ENCODE results near the gene STAMBPL1.

Gene STAMBPL1

GRCh38 chr10:88898727-88899126 lies 18.7 kb downstream of the STAMBPL1 start:
- no peak for DNase-seq (ENCODE audit: low read depth)
- H3K4me3 ChIP-seq (ENCODE audit: low read depth, low read length), result no peak overlapping the region
- no peak for TF ChIP-seq CTCF (IDR thresholded peaks at IDR 0.05; ENCODE audit: control insufficient read depth, extremely low read depth, insufficient read depth)

GRCh38 chr10:88899886-88900285 lies 19.8 kb downstream of the STAMBPL1 start:
- no peak overlapping the region for H3K4me3 ChIP-seq (ENCODE audit: low read depth, low read length)
- DNase-seq (ENCODE audit: low read depth), result no peak
- TF ChIP-seq CTCF (IDR thresholded peaks at IDR 0.05; ENCODE audit: control insufficient read depth, extremely low read depth, insufficient read depth), result no peak

GRCh38 chr10:88901206-88901983 lies 21.4 kb downstream of the STAMBPL1 start:
- H3K4me3 ChIP-seq (ENCODE audit: low read depth, low read length), result no peak overlapping the region
- TF ChIP-seq CTCF (IDR thresholded peaks at IDR 0.05; ENCODE audit: control insufficient read depth, extremely low read depth, insufficient read depth), result no peak
- DNase-seq (ENCODE audit: low read depth), result no peak

- no peak for DNase-seq (ENCODE audit: low read depth)
- no peak overlapping the region for H3K4me3 ChIP-seq (ENCODE audit: low read depth, low read length)
- no peak for TF ChIP-seq CTCF (IDR thresholded peaks at IDR 0.05; ENCODE audit: control insufficient read depth, extremely low read depth, insufficient read depth)
Observed at GRCh38 chr10:88901984-88902789, 22.1 kb downstream of the STAMBPL1 start.

- no peak overlapping the region for H3K4me3 ChIP-seq (ENCODE audit: low read depth, low read length)
- no peak for TF ChIP-seq CTCF (IDR thresholded peaks at IDR 0.05; ENCODE audit: control insufficient read depth, extremely low read depth, insufficient read depth)
- no peak for DNase-seq (ENCODE audit: low read depth)
Observed at GRCh38 chr10:88903715-88904114, 23.7 kb downstream of the STAMBPL1 start.

GRCh38 chr10:88906921-88907320 lies 26.9 kb downstream of the STAMBPL1 start:
- DNase-seq (ENCODE audit: low read depth), result no peak
- TF ChIP-seq CTCF (IDR thresholded peaks at IDR 0.05; ENCODE audit: control insufficient read depth, extremely low read depth, insufficient read depth), result no peak

More at GRCh38 chr10:88906921-88907320, 26.9 kb downstream of the STAMBPL1 start:
- no peak overlapping the region for H3K4me3 ChIP-seq (ENCODE audit: low read depth, low read length)
